ENCODE results near the gene RPL22L1. TPM values are rescaled to one million over a fixed set of nuclear protein-coding genes. Genes with fewer than 3 reads are reported as not detected.

The RPL22L1 gene
- polyA plus RNA-seq, 1 of the 3 experiments (the other 2 are of a cell fraction): 80.9 TPM

GRCh38 chr3:170844377-170844776 is 25.6 kb downstream of the RPL22L1 start:
- DNase-seq: no peak
- POLR2A ChIA-PET: no interaction called here
- no peaks in the 10 kb centered on the region for H3K36me3 ChIP-seq (replicated peaks in 1 of 2; ENCODE audit: control insufficient read depth in 1 of 2, insufficient read depth in 2 of 2, low read length in 1 of 2)
- no peaks in the 10 kb centered on the region for H3K9me3 ChIP-seq
- H3K4me3 ChIP-seq (ENCODE audit: low read depth in 2 of 2, low read length in 1 of 2): no peak overlapping the region
- H3K9me2 ChIP-seq: no peaks in the 10 kb centered on the region
- H3K4me2 ChIP-seq: no peak overlapping the region
- no peaks in the 10 kb centered on the region for H3F3A ChIP-seq (replicated peaks; ENCODE audit: insufficient read depth)
- no peak for TF ChIP-seq FOXM1 (IDR thresholded peaks at IDR 0.05; ENCODE audit: low read depth)
- TF ChIP-seq FOSL2 (IDR thresholded peaks at IDR 0.05; ENCODE audit: borderline replicate concordance, low read depth): no peak
- TF ChIP-seq POLR2AphosphoS5 (IDR thresholded peaks at IDR 0.05; ENCODE audit: low read depth, low read length): no peak
- no peak for TF ChIP-seq REST (IDR thresholded peaks at IDR 0.05; ENCODE audit: low read depth, low read length)
- no peak for TF ChIP-seq IRF3 (IDR thresholded peaks at IDR 0.05; ENCODE audit: low read depth, low read length)
- no peak for TF ChIP-seq NFIC (IDR thresholded peaks at IDR 0.05; ENCODE audit: borderline replicate concordance)
- CTCF ChIA-PET: interaction anchor here (1.0 kb wide), 1 partner anchor 430 kb away, joined by 3 read pairs; no protein-coding TSS in a partner anchor
- no peaks in the 10 kb centered on the region; a peak in 2 of 4 replicates for H3K4me1 ChIP-seq (ENCODE audit: control insufficient read depth in 1 of 2, insufficient read depth in 2 of 2, low read depth in 1 of 2, low read length in 1 of 2)
- H2AFZ ChIP-seq (ENCODE audit: low read depth): no peak overlapping the region
- no peaks in the 10 kb centered on the region for H3K79me2 ChIP-seq (ENCODE audit: insufficient read depth)
- no peak overlapping the region for H3K27ac ChIP-seq (ENCODE audit: low read depth in 2 of 2, low read length in 1 of 2)
- no peaks in the 10 kb centered on the region for H3K27me3 ChIP-seq (ENCODE audit: insufficient read depth)
- H4K20me1 ChIP-seq (ENCODE audit: insufficient read depth): no peaks in the 10 kb centered on the region
- H3K9ac ChIP-seq: no peak overlapping the region

- Histone ChIP-seq H3K4me2 (no peak overlapping the region), H3K9me3 (no peaks in the 10 kb centered on the region), H2AFZ (ENCODE audit: low read depth) (no peak overlapping the region), H3K4me1 (ENCODE audit: control insufficient read depth in 1 of 2, insufficient read depth in 2 of 2, low read depth in 1 of 2, low read length in 1 of 2) (peaks cover 0 to under 1% of the 10 kb centered on the region in 2 experiments; a peak in 2 of 4 replicates), H3K36me3 (replicated peaks in 1 of 2; ENCODE audit: control insufficient read depth in 1 of 2, insufficient read depth in 2 of 2, low read length in 1 of 2) (no peaks in the 10 kb centered on the region), H3K27ac (ENCODE audit: low read depth in 2 of 2, low read length in 1 of 2) (peak overlapping the region in 1 of 2 experiments; percentile 19; a peak in 1 of 4 replicates), H3K4me3 (ENCODE audit: low read depth in 2 of 2, low read length in 1 of 2) (no peak overlapping the region), H3F3A (replicated peaks; ENCODE audit: insufficient read depth) (peaks cover 3% of the 10 kb centered on the region), H3K9me2 (no peaks in the 10 kb centered on the region), H4K20me1 (ENCODE audit: insufficient read depth) (no peaks in the 10 kb centered on the region), H3K79me2 (ENCODE audit: insufficient read depth) (no peaks in the 10 kb centered on the region), H3K9ac (no peak overlapping the region), H3K27me3 (ENCODE audit: insufficient read depth) (no peaks in the 10 kb centered on the region)
- ChIA-PET POLR2A (no interaction called here), CTCF (interaction anchor here (0.9 to 4.2 kb wide), 3 partner anchors 8 to 28 kb away, joined by 3 to 25 read pairs (median 4); no protein-coding TSS in a partner anchor)
- 64% methylated on average over 2 of the region's 2 CpGs for WGBS (ENCODE audit: low lambda C conversion rate)
- peak; percentile 10 for DNase-seq
- TF ChIP-seq REST (IDR thresholded peaks at IDR 0.05; ENCODE audit: low read depth, low read length) (no peak), GATA2 (CRISPR knock-in tag; IDR thresholded peaks at IDR 0.05) (peak; percentile 24; the same call in 1 of the 2 replicates), PBX3 (IDR thresholded peaks at IDR 0.05) (peak; percentile 80), TEAD4 (IDR thresholded peaks at IDR 0.05; ENCODE audit: borderline replicate concordance, insufficient read depth) (peak; percentile 46; the same call in 1 of the 2 replicates), MXI1 (IDR thresholded peaks at IDR 0.05; ENCODE audit: low read depth, low read length) (no peak), NRF1 (IDR thresholded peaks at IDR 0.05; ENCODE audit: low read depth, low read length) (no peak), IRF3 (IDR thresholded peaks at IDR 0.05; ENCODE audit: low read depth, low read length) (no peak), CHD2 (IDR thresholded peaks at IDR 0.05; ENCODE audit: low read length, partially characterized antibody) (no peak), POLR2AphosphoS5 (IDR thresholded peaks at IDR 0.05; ENCODE audit: low read depth, low read length) (peak; percentile 59; the same call in 1 of the 2 replicates)
- TF ChIP-seq, protein P1, sequence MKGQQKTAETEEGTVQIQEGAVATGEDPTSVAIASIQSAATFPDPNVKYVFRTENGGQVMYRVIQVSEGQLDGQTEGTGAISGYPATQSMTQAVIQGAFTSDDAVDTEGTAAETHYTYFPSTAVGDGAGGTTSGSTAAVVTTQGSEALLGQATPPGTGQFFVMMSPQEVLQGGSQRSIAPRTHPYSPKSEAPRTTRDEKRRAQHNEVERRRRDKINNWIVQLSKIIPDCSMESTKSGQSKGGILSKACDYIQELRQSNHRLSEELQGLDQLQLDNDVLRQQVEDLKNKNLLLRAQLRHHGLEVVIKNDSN (IDR thresholded peaks at IDR 0.05; ENCODE audit: borderline replicate concordance, low read depth): no peak
These were observed 29.6 kb downstream of the RPL22L1 start for GRCh38 chr3:170840291-170840859.
